Endothelial cell (in vitro differentiated cells): ENCODE measurements around the gene SPTB. TPM values are rescaled to one million over a fixed set of nuclear protein-coding genes. Genes with fewer than 3 reads are reported as not detected.

Source experiments
- DNase-seq: peaks from one replicate; pipeline ENCODE4 v3.0.0; 2021; ENCODE audit warnings: low spot score
- H3K27ac Mint-ChIP-seq: one replicate; pipeline ENCODE4 v1.8.0; 2021; ENCODE audit warnings: mixed read lengths, inconsistent platforms; ENCODE audit not compliant: unreplicated experiment
- H3K27me3 Mint-ChIP-seq: one replicate; pipeline ENCODE4 v1.8.0; 2021; ENCODE audit warnings: mild to moderate bottlenecking, moderate library complexity, mixed read lengths, inconsistent platforms; ENCODE audit not compliant: unreplicated experiment
- H3K36me3 Mint-ChIP-seq: one replicate; pipeline ENCODE4 v1.8.0; 2021; ENCODE audit warnings: mild to moderate bottlenecking, low read depth, mixed read lengths, inconsistent platforms; ENCODE audit not compliant: unreplicated experiment
- H3K4me1 Mint-ChIP-seq: one replicate; pipeline ENCODE4 v1.8.0; 2021; ENCODE audit warnings: mild to moderate bottlenecking, mixed read lengths, inconsistent platforms; ENCODE audit not compliant: unreplicated experiment
- H3K4me3 Mint-ChIP-seq: one replicate; pipeline ENCODE4 v1.8.0; 2021; ENCODE audit warnings: mild to moderate bottlenecking, mixed read lengths, inconsistent platforms; ENCODE audit not compliant: unreplicated experiment
- H3K9me3 Mint-ChIP-seq: one replicate; pipeline ENCODE4 v1.8.0; 2021; ENCODE audit warnings: mixed read lengths, inconsistent platforms; ENCODE audit not compliant: unreplicated experiment
- CTCF ChIP-seq: fragments of 200-600 bp; sonication (generic); IDR thresholded peaks from one replicate; pipeline ENCODE4 v1.5.0; 2021; ENCODE audit warnings: antibody characterized with exemption; ENCODE audit not compliant: unreplicated experiment
- total RNA-seq: library from RNA; stranded (reverse); fragmentation: NEBNext Ultra II Directional; extraction: Animal tissue kit (Norgen Biotek cat#: 25700); gene quantifications from one replicate; pipeline ENCODE4 v1.2.1, GENCODE V29; 2021; ENCODE audit not compliant: unreplicated experiment

The SPTB gene
- total RNA-seq, 1 donor from 2014 or later: 0.08 TPM

- Mint-ChIP-seq H3K4me1 (peaks cover 24% of the 10 kb centered on the region), H3K27ac (no peak overlapping the region), H3K4me3 (no peak overlapping the region), H3K9me3 (no peaks in the 10 kb centered on the region), H3K27me3 (peaks cover 16% of the 10 kb centered on the region), H3K36me3 (no peaks in the 10 kb centered on the region)
- no peak for DNase-seq
- no peak for TF ChIP-seq CTCF
Measured at GRCh38 chr14:64768401-64769095, 111.2 kb downstream of the SPTB start.

DNA sequence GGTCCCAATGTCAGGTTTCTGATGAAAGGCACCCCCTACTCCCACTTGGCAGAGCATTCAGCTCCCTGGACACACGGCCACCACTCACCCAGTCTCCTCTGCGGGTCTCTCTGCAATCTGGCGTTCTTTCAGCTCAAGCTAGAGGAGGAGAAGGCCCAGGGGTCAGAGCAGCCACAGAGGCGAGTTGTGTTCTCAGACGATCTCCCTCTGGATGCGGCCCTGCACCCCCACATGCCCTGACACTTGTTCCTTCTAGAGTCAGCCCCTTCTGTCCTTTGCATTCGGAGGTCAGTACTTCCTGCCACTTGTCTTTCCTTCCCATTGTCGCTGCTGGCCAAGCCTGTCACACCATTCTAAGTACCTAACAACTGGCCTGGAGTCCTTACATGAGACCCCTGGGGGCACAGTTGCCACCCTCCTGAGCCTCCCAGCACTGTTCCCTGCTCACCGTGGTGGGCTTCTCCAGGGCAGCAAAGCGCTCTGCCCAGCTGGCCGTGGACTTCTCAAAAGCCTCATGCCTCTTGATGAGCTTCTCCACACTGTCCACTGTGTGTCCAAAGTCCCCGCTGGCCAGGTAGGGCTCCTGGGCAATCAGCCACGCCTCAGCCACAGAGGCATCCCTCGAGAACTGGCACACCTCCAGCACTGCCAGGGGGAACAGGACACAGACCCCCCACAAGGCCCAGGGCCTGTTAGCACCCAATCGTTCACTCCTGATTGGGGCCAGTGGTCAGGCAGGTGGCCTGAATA lies 112.3 kb downstream of the SPTB start:
- no peaks in the 10 kb centered on the region for H3K36me3 Mint-ChIP-seq
- peaks cover 10% of the 10 kb centered on the region for H3K27me3 Mint-ChIP-seq
- peaks cover 24% of the 10 kb centered on the region for H3K4me1 Mint-ChIP-seq
- TF ChIP-seq CTCF: no peak
- no peak for DNase-seq
- H3K27ac Mint-ChIP-seq: no peak overlapping the region
- H3K4me3 Mint-ChIP-seq: no peak overlapping the region
- no peaks in the 10 kb centered on the region for H3K9me3 Mint-ChIP-seq

DNA sequence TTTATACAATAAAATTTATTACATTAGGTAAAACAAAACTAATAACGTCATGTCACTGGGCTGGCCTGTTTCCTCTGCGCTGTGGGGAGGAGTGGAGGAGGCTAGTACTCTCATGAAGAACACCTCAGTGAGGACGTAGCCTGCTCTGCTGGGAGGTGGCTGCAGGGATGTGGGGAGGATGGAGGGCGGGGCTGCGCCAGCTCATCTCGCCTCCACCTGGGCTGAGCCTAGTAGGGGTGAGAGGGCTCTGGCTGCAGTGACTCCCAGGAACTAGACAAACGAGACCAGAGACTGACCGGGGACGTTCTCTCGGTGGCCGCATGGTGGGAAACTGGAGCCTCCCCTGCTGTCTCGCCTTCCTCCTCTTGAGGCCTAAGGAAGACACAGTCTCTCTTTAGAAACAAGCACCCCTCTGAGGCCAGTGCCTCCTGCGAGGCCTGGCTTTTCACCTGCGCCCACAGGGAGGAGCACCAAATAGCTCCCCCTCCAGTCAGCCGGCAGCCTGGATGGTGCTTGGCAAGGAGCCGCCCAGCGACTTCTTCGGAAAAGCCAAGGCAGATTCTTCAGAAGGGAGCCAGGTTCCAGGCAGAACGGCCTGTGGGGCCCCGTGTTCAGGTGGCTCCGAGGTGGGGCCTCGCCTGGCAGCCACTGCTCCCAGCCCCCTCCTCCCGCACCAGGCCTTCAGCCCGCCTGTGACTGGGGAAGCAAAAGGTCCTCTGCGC lies 113.1 kb downstream of the SPTB start:
- Mint-ChIP-seq H3K36me3 (no peaks in the 10 kb centered on the region), H3K4me1 (peaks cover 29% of the 10 kb centered on the region), H3K9me3 (no peaks in the 10 kb centered on the region), H3K27ac (no peak overlapping the region), H3K27me3 (peaks cover 10% of the 10 kb centered on the region), H3K4me3 (no peak overlapping the region)
- no peak for DNase-seq
- no peak for TF ChIP-seq CTCF

DNA sequence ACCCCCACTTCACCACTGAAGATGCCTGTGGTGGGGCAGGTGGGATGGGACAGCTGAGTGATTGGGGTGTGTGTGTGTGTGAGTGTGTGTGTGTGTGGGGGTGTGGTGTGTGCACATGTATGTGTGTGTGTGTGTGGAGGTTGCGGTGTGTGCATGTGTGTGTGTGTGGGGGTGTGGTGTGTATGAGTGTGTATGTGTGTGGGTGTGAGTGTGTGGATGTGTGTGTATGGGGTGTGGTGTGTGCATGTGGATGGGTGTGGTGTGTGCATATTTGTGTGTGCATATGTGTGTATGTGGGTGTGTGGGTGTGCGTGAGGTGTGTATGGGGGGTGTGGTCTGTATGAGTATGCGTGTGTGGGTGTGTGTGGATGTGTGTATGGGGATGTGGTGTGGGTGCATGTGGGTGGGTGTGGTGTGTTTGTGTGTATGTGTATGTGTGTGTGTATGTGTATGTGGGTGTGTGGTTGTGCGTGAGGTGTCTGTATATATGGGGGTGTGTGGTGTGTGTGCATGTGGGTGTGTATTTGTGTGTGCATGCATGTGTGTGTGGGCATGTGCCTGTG lies 113.9 kb downstream of the SPTB start:
- H3K4me1 Mint-ChIP-seq: peaks cover 25% of the 10 kb centered on the region
- H3K9me3 Mint-ChIP-seq: no peaks in the 10 kb centered on the region
- H3K27me3 Mint-ChIP-seq: peaks cover 14% of the 10 kb centered on the region
- H3K4me3 Mint-ChIP-seq: peak overlapping the region; percentile 19
- no peak for DNase-seq
- no peak for TF ChIP-seq CTCF
- H3K36me3 Mint-ChIP-seq: no peaks in the 10 kb centered on the region
- H3K27ac Mint-ChIP-seq: peak overlapping the region; percentile 33
